ENCODE measurements around the gene MAPK8IP1. TPM values are rescaled to one million over a fixed set of nuclear protein-coding genes. Genes with fewer than 3 reads are reported as not detected.
A peak's percentile ranks its signal among the peaks of the same experiment; 100 is the strongest.

Gene MAPK8IP1
- total RNA-seq, 1 experiment from 2014 or later = not detected

DNA sequence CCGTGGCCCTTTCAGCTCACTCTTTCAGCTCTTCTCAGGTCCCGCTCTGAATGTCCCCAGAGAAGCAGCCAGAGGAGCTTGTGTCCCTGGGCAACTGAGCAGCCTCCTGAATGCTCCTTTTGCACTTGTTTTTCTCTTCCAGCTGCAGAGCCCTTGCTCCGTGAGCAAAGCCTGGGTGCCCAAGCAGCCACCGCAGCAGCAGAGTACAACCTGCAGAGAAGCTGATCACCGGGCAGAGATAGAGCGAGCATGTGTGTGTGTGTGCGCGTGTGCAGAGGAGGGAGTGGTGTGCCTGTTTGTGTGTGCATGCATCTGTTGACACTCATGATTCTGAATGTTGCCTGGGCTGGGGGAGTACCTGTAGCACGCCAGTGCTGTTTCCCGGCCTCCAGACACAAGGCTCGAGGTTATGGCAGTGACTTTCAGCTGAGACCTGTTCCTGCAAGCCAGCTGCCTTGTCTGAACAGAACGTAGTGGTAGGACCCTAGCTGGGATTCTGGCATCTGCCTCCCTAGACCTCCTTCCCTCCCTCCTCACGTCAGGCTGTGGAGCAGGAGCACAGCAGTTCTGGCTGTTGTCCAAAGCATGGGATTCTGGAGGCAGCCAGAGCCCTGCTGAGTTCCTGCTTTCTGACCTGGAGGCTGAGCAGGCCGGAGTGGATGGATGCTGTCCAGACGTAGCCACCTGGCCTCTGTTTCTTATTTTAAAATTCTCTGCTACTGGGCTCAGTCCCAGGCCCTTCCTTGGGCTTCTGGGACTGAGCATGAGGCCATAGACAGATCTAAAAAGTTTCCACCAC is 4.5 kb upstream of the MAPK8IP1 start:
- no peak overlapping the region for H3K27ac ChIP-seq (ENCODE audit: low read length)

DNA sequence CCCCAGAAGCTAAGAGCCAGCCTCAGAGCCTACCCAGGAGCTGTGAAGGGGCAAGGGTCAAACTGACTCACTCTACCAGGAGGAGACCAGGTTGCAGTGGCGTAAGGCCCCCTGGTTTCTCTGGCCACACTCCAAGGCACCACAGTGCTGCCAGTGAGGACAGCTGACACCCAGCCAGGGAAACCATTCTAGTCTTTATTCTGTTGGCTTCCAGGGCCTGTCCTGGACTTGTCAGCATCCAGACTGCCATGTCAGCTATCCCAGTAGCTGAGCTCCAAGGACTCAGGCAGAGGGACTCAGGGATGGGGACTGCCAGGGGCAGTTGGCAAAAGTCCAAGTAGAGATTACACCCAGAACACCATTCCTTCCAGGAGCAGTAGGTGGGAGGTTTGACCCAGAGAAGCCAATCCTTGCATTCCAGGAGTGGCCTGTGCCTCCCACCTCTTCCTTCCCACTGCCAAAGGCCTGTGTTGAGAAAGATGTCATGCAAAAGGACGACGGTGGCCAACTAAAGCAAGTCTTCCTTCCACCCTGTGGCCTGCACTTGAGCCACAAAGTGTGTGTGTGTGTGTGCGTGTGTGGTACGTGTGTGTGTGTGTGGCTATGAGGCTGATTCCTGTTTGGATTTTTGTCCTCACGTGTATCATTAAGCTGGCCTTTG is 3.6 kb upstream of the MAPK8IP1 start:
- Histone ChIP-seq H3K9me2 (replicated peaks; ENCODE audit: insufficient read depth, low read length) (no peaks in the 10 kb centered on the region), H3K27me3 (ENCODE audit: low read length) (no peaks in the 10 kb centered on the region), H3K27ac (ENCODE audit: low read length) (no peak overlapping the region), H3K4me2 (ENCODE audit: low read depth, low read length, poor library complexity, severe bottlenecking) (no peak overlapping the region), H3K4me3 (ENCODE audit: low read length) (no peak overlapping the region), H3K9ac (ENCODE audit: low read length) (no peak overlapping the region), H4K20me1 (ENCODE audit: insufficient read depth, low read depth, low read length) (peaks cover 3% of the 10 kb centered on the region; the same call in 1 of the 2 replicates), H3K36me3 (ENCODE audit: insufficient read depth, low read length) (peaks cover 4% of the 10 kb centered on the region), H3K79me2 (ENCODE audit: low read length) (no peaks in the 10 kb centered on the region), H2AFZ (ENCODE audit: low read length) (no peak overlapping the region), H3K9me3 (ENCODE audit: low read length) (no peaks in the 10 kb centered on the region), H3K4me1 (ENCODE audit: low read length) (peaks cover 10% of the 10 kb centered on the region)
- DNase-seq = no peak

More for the DNA sequence above, 4.5 kb upstream of the MAPK8IP1 start:
- H3K9me2 ChIP-seq (replicated peaks; ENCODE audit: insufficient read depth, low read length) = no peaks in the 10 kb centered on the region
- no peak overlapping the region for H3K4me3 ChIP-seq (ENCODE audit: low read length)
- H2AFZ ChIP-seq (ENCODE audit: low read length) = no peak overlapping the region
- no peaks in the 10 kb centered on the region for H3K79me2 ChIP-seq (ENCODE audit: low read length)
- H3K4me1 ChIP-seq (ENCODE audit: low read length) = peaks cover 8% of the 10 kb centered on the region
- no peaks in the 10 kb centered on the region for H3K27me3 ChIP-seq (ENCODE audit: low read length)
- H3K9ac ChIP-seq (ENCODE audit: low read length) = no peak overlapping the region
- no peak overlapping the region for H3K4me2 ChIP-seq (ENCODE audit: low read depth, low read length, poor library complexity, severe bottlenecking)
- peaks cover 3% of the 10 kb centered on the region; the same call in 1 of the 2 replicates for H4K20me1 ChIP-seq (ENCODE audit: insufficient read depth, low read depth, low read length)
- no peaks in the 10 kb centered on the region for H3K9me3 ChIP-seq (ENCODE audit: low read length)
- no peak for DNase-seq
- H3K36me3 ChIP-seq (ENCODE audit: insufficient read depth, low read length) = peaks cover 4% of the 10 kb centered on the region

- H3K9ac ChIP-seq (ENCODE audit: low read length) = no peak overlapping the region
Measured at GRCh38 chr11:45884596-45885185, 760 bp upstream of the MAPK8IP1 start.

DNA sequence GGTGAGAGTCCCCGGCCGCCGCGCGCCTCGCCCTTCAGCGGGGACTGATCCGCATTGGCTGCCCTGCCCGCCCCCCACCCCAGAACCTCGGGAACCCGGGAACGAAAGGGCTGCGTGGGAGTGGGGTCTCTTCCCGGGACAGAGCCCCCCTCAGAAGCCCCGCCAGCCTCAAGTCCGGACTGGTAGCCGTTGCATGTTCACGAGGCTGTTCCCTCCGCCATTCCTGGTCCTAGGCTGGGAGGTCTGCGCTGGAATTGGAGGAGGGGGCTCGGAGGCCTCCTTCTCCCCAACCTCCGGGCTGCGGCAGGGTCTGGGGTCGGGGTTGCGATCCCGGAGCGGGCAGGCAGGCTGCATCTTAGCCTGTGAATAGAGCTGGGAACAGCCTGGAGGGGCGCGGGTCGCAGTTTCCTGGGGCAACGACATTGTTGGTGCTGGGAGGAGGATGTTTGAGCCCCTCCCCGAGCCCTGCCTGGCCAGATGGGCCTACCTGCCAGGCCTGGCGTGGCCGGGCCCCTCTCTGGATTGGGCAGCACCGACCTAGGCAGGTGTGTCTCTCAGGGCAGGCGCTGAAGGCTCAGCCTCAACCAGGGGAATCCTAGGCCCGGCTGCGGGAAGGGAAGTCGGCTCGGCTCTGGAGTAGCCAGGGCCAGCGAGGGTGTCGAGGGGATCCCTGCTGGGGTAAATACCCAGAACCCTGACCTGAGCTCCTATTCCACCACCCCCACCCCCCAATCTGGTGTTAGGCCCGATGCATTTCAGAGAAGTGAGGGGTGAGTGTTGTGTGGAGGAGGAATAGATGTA is 670 bp downstream of the MAPK8IP1 start:
- no peaks in the 10 kb centered on the region for H3K36me3 ChIP-seq (ENCODE audit: insufficient read depth, low read length)
- H3K9me2 ChIP-seq (replicated peaks; ENCODE audit: insufficient read depth, low read length) = no peaks in the 10 kb centered on the region
- H3K4me1 ChIP-seq (ENCODE audit: low read length) = peaks cover 11% of the 10 kb centered on the region
- no peaks in the 10 kb centered on the region for H3K9me3 ChIP-seq (ENCODE audit: low read length)
- no peak for DNase-seq
- no peak overlapping the region for H2AFZ ChIP-seq (ENCODE audit: low read length)
- no peaks in the 10 kb centered on the region for H3K27me3 ChIP-seq (ENCODE audit: low read length)
- no peak overlapping the region for H3K27ac ChIP-seq (ENCODE audit: low read length)
- H3K79me2 ChIP-seq (ENCODE audit: low read length) = no peaks in the 10 kb centered on the region
- H3K9ac ChIP-seq (ENCODE audit: low read length) = peak overlapping the region; percentile 58
- peak overlapping the region; percentile 80 for H3K4me2 ChIP-seq (ENCODE audit: low read depth, low read length, poor library complexity, severe bottlenecking)
- H3K4me3 ChIP-seq (ENCODE audit: low read length) = peak overlapping the region; percentile 72
- peaks cover 6% of the 10 kb centered on the region; the same call in 1 of the 2 replicates for H4K20me1 ChIP-seq (ENCODE audit: insufficient read depth, low read depth, low read length)

More at GRCh38 chr11:45884596-45885185, 760 bp upstream of the MAPK8IP1 start:
- Histone ChIP-seq H3K27me3 (ENCODE audit: low read length) (no peaks in the 10 kb centered on the region), H3K9me3 (ENCODE audit: low read length) (no peaks in the 10 kb centered on the region), H4K20me1 (ENCODE audit: insufficient read depth, low read depth, low read length) (peaks cover 6% of the 10 kb centered on the region; the same call in 1 of the 2 replicates), H3K4me1 (ENCODE audit: low read length) (peaks cover 11% of the 10 kb centered on the region), H3K27ac (ENCODE audit: low read length) (no peak overlapping the region), H3K4me2 (ENCODE audit: low read depth, low read length, poor library complexity, severe bottlenecking) (peak overlapping the region; percentile 65), H3K79me2 (ENCODE audit: low read length) (no peaks in the 10 kb centered on the region), H3K4me3 (ENCODE audit: low read length) (peak overlapping the region; percentile 64; the same call in 1 of the 2 replicates), H2AFZ (ENCODE audit: low read length) (no peak overlapping the region), H3K9me2 (replicated peaks; ENCODE audit: insufficient read depth, low read length) (no peaks in the 10 kb centered on the region), H3K36me3 (ENCODE audit: insufficient read depth, low read length) (no peaks in the 10 kb centered on the region)
- no peak for DNase-seq

GRCh38 chr11:45886816-45887520 is 1.5 kb downstream of the MAPK8IP1 start:
- Histone ChIP-seq H3K9me3 (ENCODE audit: low read length) (no peaks in the 10 kb centered on the region), H3K79me2 (ENCODE audit: low read length) (no peaks in the 10 kb centered on the region), H4K20me1 (ENCODE audit: insufficient read depth, low read depth, low read length) (peaks cover 6% of the 10 kb centered on the region; the same call in 1 of the 2 replicates), H3K27me3 (ENCODE audit: low read length) (no peaks in the 10 kb centered on the region), H3K9ac (ENCODE audit: low read length) (no peak overlapping the region), H3K9me2 (replicated peaks; ENCODE audit: insufficient read depth, low read length) (no peaks in the 10 kb centered on the region), H3K27ac (ENCODE audit: low read length) (no peak overlapping the region), H3K4me3 (ENCODE audit: low read length) (no peak overlapping the region), H3K4me1 (ENCODE audit: low read length) (peaks cover 11% of the 10 kb centered on the region), H3K4me2 (ENCODE audit: low read depth, low read length, poor library complexity, severe bottlenecking) (no peak overlapping the region), H2AFZ (ENCODE audit: low read length) (no peak overlapping the region), H3K36me3 (ENCODE audit: insufficient read depth, low read length) (no peaks in the 10 kb centered on the region)
- DNase-seq = no peak

- Histone ChIP-seq H3K9ac (ENCODE audit: low read length) (no peak overlapping the region), H3K36me3 (ENCODE audit: insufficient read depth, low read length) (no peaks in the 10 kb centered on the region), H3K4me3 (ENCODE audit: low read length) (no peak overlapping the region), H3K79me2 (ENCODE audit: low read length) (no peaks in the 10 kb centered on the region), H3K4me2 (ENCODE audit: low read depth, low read length, poor library complexity, severe bottlenecking) (no peak overlapping the region), H3K27me3 (ENCODE audit: low read length) (no peaks in the 10 kb centered on the region), H3K4me1 (ENCODE audit: low read length) (peaks cover 11% of the 10 kb centered on the region), H3K9me2 (replicated peaks; ENCODE audit: insufficient read depth, low read length) (no peaks in the 10 kb centered on the region), H4K20me1 (ENCODE audit: insufficient read depth, low read depth, low read length) (peaks cover 6% of the 10 kb centered on the region; the same call in 1 of the 2 replicates), H3K27ac (ENCODE audit: low read length) (no peak overlapping the region), H2AFZ (ENCODE audit: low read length) (no peak overlapping the region), H3K9me3 (ENCODE audit: low read length) (no peaks in the 10 kb centered on the region)
- no peak for DNase-seq
Measured at GRCh38 chr11:45887587-45887986, 2.1 kb downstream of the MAPK8IP1 start.

DNA sequence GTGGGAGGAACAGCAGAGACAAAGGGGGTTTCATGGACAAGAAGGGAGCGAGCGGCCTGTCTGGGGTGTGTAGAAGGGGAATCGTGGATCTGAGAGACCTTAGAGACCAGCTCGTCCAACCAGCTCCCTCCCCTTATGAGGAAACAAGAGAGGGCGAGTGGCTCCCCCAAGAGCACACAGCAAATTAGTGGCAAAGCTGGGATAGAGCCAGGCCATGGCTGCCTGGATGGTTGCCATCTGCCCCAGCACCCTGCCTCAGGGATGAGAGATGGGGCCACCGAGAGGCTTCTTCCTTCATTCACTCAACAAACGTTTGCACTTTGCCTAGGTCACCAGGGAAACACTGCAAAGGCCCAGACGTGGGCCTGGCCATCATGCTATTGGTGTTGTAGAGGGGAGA is 4.1 kb downstream of the MAPK8IP1 start:
- Histone ChIP-seq H3K27ac (ENCODE audit: low read length) (no peak overlapping the region), H3K9me3 (ENCODE audit: low read length) (no peaks in the 10 kb centered on the region), H4K20me1 (ENCODE audit: insufficient read depth, low read depth, low read length) (peaks cover 3% of the 10 kb centered on the region; the same call in 1 of the 2 replicates), H3K36me3 (ENCODE audit: insufficient read depth, low read length) (no peaks in the 10 kb centered on the region), H3K4me2 (ENCODE audit: low read depth, low read length, poor library complexity, severe bottlenecking) (no peak overlapping the region), H3K9me2 (replicated peaks; ENCODE audit: insufficient read depth, low read length) (no peaks in the 10 kb centered on the region), H3K4me1 (ENCODE audit: low read length) (peaks cover 11% of the 10 kb centered on the region), H3K4me3 (ENCODE audit: low read length) (no peak overlapping the region), H2AFZ (ENCODE audit: low read length) (no peak overlapping the region), H3K9ac (ENCODE audit: low read length) (no peak overlapping the region), H3K27me3 (ENCODE audit: low read length) (no peaks in the 10 kb centered on the region), H3K79me2 (ENCODE audit: low read length) (no peaks in the 10 kb centered on the region)
- no peak for DNase-seq

Data from Karpas-422 (cell line).